CD14-positive monocyte (primary cell): ENCODE results near the gene BCL2. TPM values are rescaled to one million over a fixed set of nuclear protein-coding genes. Genes with fewer than 3 reads are reported as not detected.

Experiments
- DNase-seq, 3 donors: peaks; one replicate each; pipeline ENCODE4 v3.0.0-alpha.2; 2011 to 2022
- H2AFZ ChIP-seq: 2 replicates; pipeline ENCODE4 v1.6.0; 2012; ENCODE audit warnings: mild to moderate bottlenecking, low read depth, low read length, inconsistent platforms; ENCODE audit not compliant: insufficient read depth, poor library complexity, severe bottlenecking
- H3K27ac ChIP-seq, 2 donors: 1 replicate in 1 of 2; 2 replicates in 1 of 2; pipeline ENCODE4 v1.5.1; 2012 to 2013; ENCODE audit warnings: low read length in 2 of 2, control low read depth in 1 of 2, inconsistent platforms in 1 of 2, low read depth in 1 of 2, mild to moderate bottlenecking in 1 of 2
- H3K27me3 ChIP-seq, 2 donors: one replicate each; pipeline versions ENCODE4 v1.6.0 to v1.6.1; 2011 to 2013; ENCODE audit warnings: low read length in 2 of 2; ENCODE audit not compliant: control insufficient read depth in 2 of 2, insufficient read depth in 2 of 2
- H3K36me3 ChIP-seq, 2 donors: replicated peaks in 1 of 2; 1 replicate in 1 of 2; 2 replicates in 1 of 2; pipeline versions ENCODE4 v1.5.1 to v1.6.1; 2012 to 2013; ENCODE audit warnings: low read length in 2 of 2, control low read depth in 1 of 2, inconsistent platforms in 1 of 2, mild to moderate bottlenecking in 1 of 2; ENCODE audit not compliant: insufficient read depth in 2 of 2, control insufficient read depth in 1 of 2
- H3K4me1 ChIP-seq, 2 donors: 1 replicate in 1 of 2; 2 replicates in 1 of 2; pipeline versions ENCODE4 v1.5.1 to v1.6.1; 2012 to 2013; ENCODE audit warnings: low read length in 2 of 2, control low read depth in 1 of 2, inconsistent platforms in 1 of 2, mild to moderate bottlenecking in 1 of 2, moderate library complexity in 1 of 2; ENCODE audit not compliant: insufficient read depth in 2 of 2, control insufficient read depth in 1 of 2
- H3K4me2 ChIP-seq: replicated peaks from 2 replicates; pipeline ENCODE3; 2012; ENCODE audit warnings: low read length, moderate library complexity, mild to moderate bottlenecking; ENCODE audit not compliant: poor library complexity, severe bottlenecking; ENCODE audit errors: extremely low read depth
- H3K4me3 ChIP-seq, 3 experiments: fragments of 200-600 bp in 1 of 3; sonication (generic) in 1 of 3; replicated peaks in 1 of 3; 1 replicate in 2 of 3; 2 replicates in 1 of 3; pipeline ENCODE4 v1.5.1; 2011 to 2013; ENCODE audit warnings: low read length in 3 of 3, mild to moderate bottlenecking in 3 of 3, control low read depth in 2 of 3, low read depth in 2 of 3, inconsistent platforms in 1 of 3, moderate library complexity in 1 of 3
- H3K79me2 ChIP-seq: 2 replicates; pipeline ENCODE4 v1.6.0; 2012; ENCODE audit warnings: mild to moderate bottlenecking, control low read depth, inconsistent platforms, low read length, moderate library complexity; ENCODE audit not compliant: insufficient read depth
- H3K9ac ChIP-seq: 2 replicates; pipeline ENCODE4 v1.6.0; 2017; ENCODE audit warnings: low read length, mild to moderate bottlenecking; ENCODE audit not compliant: insufficient read depth, poor library complexity, severe bottlenecking
- H3K9me3 ChIP-seq, 2 donors: replicated peaks in 1 of 2; 1 replicate in 1 of 2; 2 replicates in 1 of 2; pipeline versions ENCODE4 v1.5.1 to v1.6.1; 2012 to 2013; ENCODE audit warnings: low read length in 2 of 2, control low read depth in 1 of 2; ENCODE audit not compliant: control insufficient read depth in 1 of 2, insufficient read depth in 1 of 2
- H4K20me1 ChIP-seq: 2 replicates; pipeline ENCODE4 v1.6.0; 2012; ENCODE audit warnings: mild to moderate bottlenecking, low read length, control low read depth, moderate library complexity; ENCODE audit not compliant: insufficient read depth
- H3K27ac Mint-ChIP-seq, 7 donors: one replicate each; pipeline ENCODE4 v1.8.0; 2020; ENCODE audit warnings: mild to moderate bottlenecking in 7 of 7, mixed read lengths in 7 of 7, moderate library complexity in 6 of 7, inconsistent platforms in 2 of 7
- H3K27me3 Mint-ChIP-seq, 3 donors: one replicate each; pipeline ENCODE4 v1.8.0; 2021 to 2022; ENCODE audit warnings: low read depth in 3 of 3, mild to moderate bottlenecking in 3 of 3, mixed read lengths in 3 of 3, moderate library complexity in 3 of 3, inconsistent platforms in 1 of 3
- H3K36me3 Mint-ChIP-seq, 2 donors: one replicate each; pipeline ENCODE4 v1.8.0; 2020; ENCODE audit warnings: mixed read lengths in 2 of 2, inconsistent platforms in 1 of 2, mild to moderate bottlenecking in 1 of 2
- H3K4me1 Mint-ChIP-seq: one replicate; pipeline ENCODE4 v1.8.0; 2020; ENCODE audit warnings: mild to moderate bottlenecking, mixed read lengths
- H3K4me3 Mint-ChIP-seq, 2 donors: one replicate each; pipeline ENCODE4 v1.8.0; 2020; ENCODE audit warnings: mild to moderate bottlenecking in 2 of 2, mixed read lengths in 2 of 2, moderate library complexity in 1 of 2
- H3K9me3 Mint-ChIP-seq, 7 donors: one replicate each; pipeline ENCODE4 v1.8.0; 2020 to 2022; ENCODE audit warnings: mixed read lengths in 7 of 7, mild to moderate bottlenecking in 6 of 7, moderate library complexity in 6 of 7, inconsistent platforms in 2 of 7
- WGBS: methylation state at CpG from one replicate; pipeline ENCODE4 v1.1.5; 2013; ENCODE audit warnings: missing lambda C conversion rate; ENCODE audit not compliant: insufficient coverage; 5-methylcytosine and 5-hydroxymethylcytosine counted together
- intact Hi-C, 2 donors: fragments of 100-400 bp; cut with micrococcal nuclease; formaldehyde crosslinking; loops; one replicate each; pipeline versions ENCODE4 v1.15.0 to v1.15.1; 2023
- polyA plus RNA-seq, 3 donors: library from polyadenylated mRNA; depleted of rRNA in 1 of 3; unstranded in 2 of 3; stranded (reverse) in 1 of 3; fragments of 300-500 nt in 2 of 3; fragments of >200 nt in 1 of 3; fragmentation: Illumina TruSeq in 2 of 3; gene quantifications; 1 replicate in 2 of 3; 2 replicates in 1 of 3; pipeline ENCODE4 v1.2.3, GENCODE V29; 2012 to 2021
- TF ChIP-seq, protein P1 (sequence below): fragments of 200-600 bp; IDR thresholded peaks from one replicate; pipeline ENCODE4 v1.8.0; 2022; ENCODE audit warnings: antibody characterized with exemption, mild to moderate bottlenecking

The BCL2 gene
- polyA plus RNA-seq, 3 donors, result 0.58 to 2.5 (median 1.1) TPM

DNA sequence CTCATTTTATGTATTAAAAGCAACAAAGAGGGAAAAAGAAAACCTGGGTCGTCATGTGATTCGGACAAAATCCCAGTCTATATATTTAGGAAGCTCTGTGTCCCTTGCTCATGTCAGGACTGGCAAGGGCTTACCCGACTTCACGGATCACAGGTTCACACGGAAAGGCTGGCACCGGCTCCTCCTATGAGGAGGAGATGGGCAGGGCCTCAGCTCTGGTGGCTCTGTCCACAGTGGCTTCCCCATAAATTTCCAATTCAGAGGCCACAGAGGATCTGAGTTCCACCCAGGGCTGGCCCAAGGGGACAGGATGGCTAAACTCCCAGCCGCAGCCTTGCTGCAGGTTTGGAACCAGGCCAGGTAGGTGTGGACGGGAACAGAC lies 186.8 kb downstream of the BCL2 start:
- Histone ChIP-seq H3K79me2 (no peaks in the 10 kb centered on the region), H3K27ac (no peak overlapping the region), H3K4me3 (no peak overlapping the region), H3K36me3 (no peaks in the 10 kb centered on the region), H2AFZ (no peak overlapping the region), H3K4me1 (peaks cover 2% of the 10 kb centered on the region in 2 donors), H3K27me3 (no peaks in the 10 kb centered on the region), H3K9me3 (no peaks in the 10 kb centered on the region), H3K4me2 (no peak overlapping the region), H4K20me1 (no peaks in the 10 kb centered on the region), H3K9ac (no peak overlapping the region)
- peaks cover 0 to 2% (median 0%) of the 10 kb centered on the region in 3 donors for H3K27me3 Mint-ChIP-seq
- H3K27ac Mint-ChIP-seq, result no peak overlapping the region
- peaks cover 13% of the 10 kb centered on the region for H3K4me1 Mint-ChIP-seq
- peaks cover 0 to 3% of the 10 kb centered on the region in 2 donors for H3K36me3 Mint-ChIP-seq
- WGBS, result 80% methylated on average over 4 of the region's 8 CpGs
- intact Hi-C loops, result loop anchor here in 1 of 2 donors (5.0 to 10.0 kb wide), 2 partner anchors 189 to 302 kb away; no protein-coding TSS in a partner anchor
- H3K4me3 Mint-ChIP-seq, result no peak overlapping the region
- no peak for DNase-seq
- H3K9me3 Mint-ChIP-seq, result no peaks in the 10 kb centered on the region
- TF ChIP-seq, protein P1, sequence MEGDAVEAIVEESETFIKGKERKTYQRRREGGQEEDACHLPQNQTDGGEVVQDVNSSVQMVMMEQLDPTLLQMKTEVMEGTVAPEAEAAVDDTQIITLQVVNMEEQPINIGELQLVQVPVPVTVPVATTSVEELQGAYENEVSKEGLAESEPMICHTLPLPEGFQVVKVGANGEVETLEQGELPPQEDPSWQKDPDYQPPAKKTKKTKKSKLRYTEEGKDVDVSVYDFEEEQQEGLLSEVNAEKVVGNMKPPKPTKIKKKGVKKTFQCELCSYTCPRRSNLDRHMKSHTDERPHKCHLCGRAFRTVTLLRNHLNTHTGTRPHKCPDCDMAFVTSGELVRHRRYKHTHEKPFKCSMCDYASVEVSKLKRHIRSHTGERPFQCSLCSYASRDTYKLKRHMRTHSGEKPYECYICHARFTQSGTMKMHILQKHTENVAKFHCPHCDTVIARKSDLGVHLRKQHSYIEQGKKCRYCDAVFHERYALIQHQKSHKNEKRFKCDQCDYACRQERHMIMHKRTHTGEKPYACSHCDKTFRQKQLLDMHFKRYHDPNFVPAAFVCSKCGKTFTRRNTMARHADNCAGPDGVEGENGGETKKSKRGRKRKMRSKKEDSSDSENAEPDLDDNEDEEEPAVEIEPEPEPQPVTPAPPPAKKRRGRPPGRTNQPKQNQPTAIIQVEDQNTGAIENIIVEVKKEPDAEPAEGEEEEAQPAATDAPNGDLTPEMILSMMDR, result no peak

DNA sequence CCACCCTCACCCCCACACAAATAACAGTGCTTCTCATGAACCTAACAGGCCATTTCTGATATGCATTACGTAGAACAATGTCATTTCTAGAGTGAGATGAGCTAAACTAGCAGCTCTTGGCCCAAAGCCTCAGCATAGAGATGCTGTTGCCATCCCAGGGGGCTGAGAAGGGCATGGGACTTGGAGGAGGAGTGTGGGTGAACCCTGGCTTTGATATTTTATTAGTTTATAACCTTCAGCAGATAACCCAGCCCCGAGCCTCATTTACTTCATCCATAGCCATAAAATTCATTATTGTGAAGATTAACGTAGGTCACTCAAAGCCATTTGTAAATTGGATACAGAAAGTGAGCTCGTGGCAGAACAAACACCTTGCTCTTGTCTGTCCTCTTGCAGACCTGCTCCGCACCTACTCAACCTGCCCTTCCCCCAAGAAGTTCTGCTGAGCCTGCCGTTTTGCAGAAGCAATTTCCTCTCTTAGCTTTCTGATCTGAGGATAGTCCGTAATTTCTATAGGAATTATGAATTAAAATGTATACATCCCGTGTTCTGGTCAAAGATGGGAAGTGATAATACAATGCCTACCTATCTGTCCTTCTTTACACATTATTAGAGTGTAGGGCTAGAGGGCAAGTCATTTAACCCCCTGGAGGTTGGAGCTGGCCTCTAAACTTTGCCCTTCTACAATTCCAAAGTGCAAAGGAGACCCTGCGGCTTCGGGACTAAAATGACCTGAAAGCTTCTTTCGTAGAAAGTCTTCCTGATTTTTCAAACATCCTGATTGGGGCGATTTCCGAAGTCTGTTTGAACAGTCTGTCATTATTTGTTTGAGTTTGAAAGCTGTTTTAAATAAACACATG lies 187.4 kb downstream of the BCL2 start:
- Histone ChIP-seq H3K4me1 (no peaks in the 10 kb centered on the region), H3K36me3 (no peaks in the 10 kb centered on the region), H3K9ac (no peak overlapping the region), H3K79me2 (no peaks in the 10 kb centered on the region), H2AFZ (no peak overlapping the region), H3K27me3 (no peaks in the 10 kb centered on the region), H3K4me3 (no peak overlapping the region), H3K9me3 (no peaks in the 10 kb centered on the region), H4K20me1 (no peaks in the 10 kb centered on the region), H3K4me2 (no peak overlapping the region), H3K27ac (no peak overlapping the region)
- WGBS, result 100% methylated on average over 3 of the region's 13 CpGs
- no peak for DNase-seq
- Mint-ChIP-seq H3K4me3 (no peak overlapping the region), H3K27me3 (peaks cover 0 to 2% (median 0%) of the 10 kb centered on the region in 3 donors), H3K27ac (no peak overlapping the region), H3K4me1 (peaks cover 15% of the 10 kb centered on the region), H3K36me3 (peaks cover 3% of the 10 kb centered on the region in 2 donors), H3K9me3 (no peaks in the 10 kb centered on the region)
- TF ChIP-seq, protein P1, result no peak
- intact Hi-C loops, result loop anchor here (2.0 to 10.0 kb wide), 3 partner anchors 190 to 303 kb away; no protein-coding TSS in a partner anchor
